Endothelial cell of umbilical vein (primary cell): Measurements from ENCODE around the gene HSD17B14. TPM values are rescaled to one million over a fixed set of nuclear protein-coding genes. Genes with fewer than 3 reads are reported as not detected.

ENCODE experiments used
- BruUV-seq: library from RNA; stranded (reverse); fragments of 400-500 nt; replicated peaks from 2 replicates; lab custom pipeline; 2021; lab: Mats Ljungman, UMichigan
- CTCF ChIA-PET: fragments of 300-600, 350-600 bp; sonication (Branson Sonifier 250); formaldehyde crosslinking; loops from one replicate; lab custom pipeline; 2021; ENCODE audit warnings: antibody characterized with exemption, inconsistent platforms; lab: Charles Lee
- POLR2A ChIA-PET: fragments of 300-600, 350-600 bp; sonication (Branson Sonifier 250); formaldehyde crosslinking; loops from one replicate; lab custom pipeline; 2021; ENCODE audit warnings: antibody characterized with exemption, inconsistent platforms; lab: Charles Lee
- DNase-seq: peaks from one replicate; pipeline ENCODE4 v3.0.0-alpha.2; 2011; ENCODE audit warnings: low read depth, low spot score
- FAIRE-seq: peaks from 2 replicates; lab custom pipeline; 2011; peaks lifted over from hg19 to GRCh38; lab: Jason Lieb, UNC
- H2AFZ ChIP-seq: 2 replicates; pipeline ENCODE4 v1.6.0; 2012; ENCODE audit warnings: low read depth, low read length, control low read depth, inconsistent platforms
- H3K27ac ChIP-seq: 2 replicates; pipeline ENCODE4 v1.5.1; 2011; ENCODE audit warnings: low read depth, mild to moderate bottlenecking, control low read depth, low read length, moderate library complexity; ENCODE audit not compliant: insufficient read depth
- H3K27me3 ChIP-seq, 2 experiments: 2 replicates each; pipeline versions ENCODE4 v1.6.0 to v1.6.1; 2011; ENCODE audit warnings: low read length in 2 of 2, mixed read lengths in 1 of 2; ENCODE audit not compliant: control insufficient read depth in 2 of 2, insufficient read depth in 2 of 2
- H3K36me3 ChIP-seq, 2 experiments: 2 replicates in 1 of 2; 3 replicates in 1 of 2; pipeline ENCODE4 v1.5.1; 2011; ENCODE audit warnings: low read length in 2 of 2, mild to moderate bottlenecking in 1 of 2, moderate library complexity in 1 of 2; ENCODE audit not compliant: control insufficient read depth in 2 of 2, insufficient read depth in 2 of 2; ENCODE audit errors: extremely low read depth in 1 of 2
- H3K4me1 ChIP-seq: 3 replicates; pipeline ENCODE4 v1.5.1; 2011; ENCODE audit warnings: mild to moderate bottlenecking, low read length; ENCODE audit not compliant: control insufficient read depth, insufficient read depth; ENCODE audit errors: extremely low read depth
- H3K4me2 ChIP-seq: 2 replicates; pipeline ENCODE4 v1.6.1; 2011; ENCODE audit warnings: low read length, control low read depth, mixed read lengths; ENCODE audit not compliant: insufficient read depth
- H3K4me3 ChIP-seq, 3 experiments: fragments of 200-600 bp in 1 of 3; sonication (generic), shearing (Covaris generic) in 1 of 3; replicated peaks in 1 of 3; 2 replicates each; pipeline ENCODE4 v1.5.1; 2011 to 2016; ENCODE audit warnings: control low read depth in 3 of 3, low read length in 3 of 3, mild to moderate bottlenecking in 2 of 3, inconsistent platforms in 1 of 3, low read depth in 1 of 3, moderate library complexity in 1 of 3; ENCODE audit not compliant: insufficient read depth in 1 of 3
- H3K79me2 ChIP-seq: 2 replicates; pipeline ENCODE4 v1.6.0; 2012; ENCODE audit warnings: low read length, inconsistent platforms; ENCODE audit not compliant: control insufficient read depth, insufficient read depth
- H3K9ac ChIP-seq: replicated peaks from 2 replicates; pipeline ENCODE3; 2011; ENCODE audit warnings: low read length, control low read depth; ENCODE audit not compliant: insufficient read depth; ENCODE audit errors: extremely low read depth
- H3K9me1 ChIP-seq: replicated peaks from 3 replicates; pipeline ENCODE4 v1.6.0; 2011; ENCODE audit warnings: mild to moderate bottlenecking, low read length; ENCODE audit not compliant: control insufficient read depth, insufficient read depth; ENCODE audit errors: extremely low read depth
- H3K9me3 ChIP-seq: replicated peaks from 2 replicates; pipeline ENCODE4 v1.5.1; 2012; ENCODE audit warnings: low read length, inconsistent platforms; ENCODE audit not compliant: control insufficient read depth, insufficient read depth
- H4K20me1 ChIP-seq: replicated peaks from 2 replicates; pipeline ENCODE3; 2011; ENCODE audit warnings: mild to moderate bottlenecking, low read length; ENCODE audit not compliant: control insufficient read depth, insufficient read depth; ENCODE audit errors: extremely low read depth
- EZH2 ChIP-seq: IDR thresholded peaks from 2 replicates; pipeline ENCODE4 v1.6.1; 2012; ENCODE audit warnings: borderline replicate concordance, low read depth, mild to moderate bottlenecking, moderate library complexity, low read length, inconsistent platforms; ENCODE audit not compliant: severe bottlenecking
- FOS ChIP-seq: IDR thresholded peaks from 2 replicates; pipeline ENCODE4 v1.6.1; 2011; ENCODE audit warnings: mild to moderate bottlenecking, low read length, moderate library complexity, borderline replicate concordance; ENCODE audit not compliant: insufficient read depth
- GATA2 ChIP-seq: IDR thresholded peaks from 2 replicates; pipeline ENCODE4 v1.7.0; 2011; ENCODE audit warnings: low read depth, mild to moderate bottlenecking, moderate library complexity, mixed read lengths, low read length; ENCODE audit not compliant: insufficient read length, insufficient read depth
- JUN ChIP-seq: IDR thresholded peaks from 2 replicates; pipeline ENCODE4 v1.6.1; 2011; ENCODE audit warnings: borderline replicate concordance, low read depth; ENCODE audit not compliant: insufficient read length, insufficient read depth
- MYC ChIP-seq: IDR thresholded peaks from one replicate; pipeline ENCODE4 v1.6.1; 2011; ENCODE audit warnings: mild to moderate bottlenecking, low read depth, low read length
- POLR2A ChIP-seq: IDR thresholded peaks from 2 replicates; pipeline ENCODE4 v1.6.1; 2012; ENCODE audit warnings: low read depth, mild to moderate bottlenecking, control low read depth, low read length
- POLR2AphosphoS5 ChIP-seq: IDR thresholded peaks from 2 replicates; pipeline ENCODE4 v1.6.1; 2012; ENCODE audit warnings: low read depth, mild to moderate bottlenecking, control low read depth, low read length, moderate library complexity; ENCODE audit not compliant: insufficient read depth
- dilution Hi-C: fragments of 300-500 bp; cut with MboI; formaldehyde crosslinking; loops from one replicate; pipeline ENCODE4 v1.15.0; 2019; ENCODE audit warnings: low sequenced_read_pairs; ENCODE audit not compliant: extremely low pct_ligation_motif_present
- intact Hi-C: fragments of 100-400 bp; cut with micrococcal nuclease; formaldehyde crosslinking; loops from one replicate; pipeline ENCODE4 v1.10.0; 2022
- polyA plus RNA-seq, 4 experiments: library from polyadenylated mRNA; depleted of rRNA in 3 of 4; stranded (reverse) in 3 of 4; unstranded in 1 of 4; fragments of >200 nt; gene quantifications; 2 replicates each; pipeline versions ENCODE4 v1.2.1 to v1.2.3, GENCODE V29; 2011 to 2012; ENCODE audit warnings: missing spikeins in 1 of 4
- total RNA-seq: library from RNA; stranded (reverse); gene quantifications from 2 replicates; pipeline ENCODE4 v1.2.3, GENCODE V29; 2021
- TF ChIP-seq, protein P1 (sequence below): IDR thresholded peaks from 2 replicates; pipeline ENCODE4 v1.6.1; 2011; ENCODE audit not compliant: insufficient read depth, insufficient read length
- TF ChIP-seq, protein P2 (sequence below), 2 donors: IDR thresholded peaks; 1 replicate in 1 of 2; 2 replicates in 1 of 2; pipeline ENCODE4 v1.5.1; 2011; ENCODE audit warnings: low read length in 2 of 2, mild to moderate bottlenecking in 2 of 2, moderate library complexity in 2 of 2, control low read depth in 1 of 2, inconsistent platforms in 1 of 2, low read depth in 1 of 2; ENCODE audit not compliant: insufficient read depth in 1 of 2; ENCODE audit errors: extremely low read depth in 1 of 2

The HSD17B14 gene
- total and polyA plus RNA-seq, 2 donors (not counting 3 experiments of a cell fraction or from before 2014, with no cell fraction given): 20.9 to 46.3 TPM

DNA sequence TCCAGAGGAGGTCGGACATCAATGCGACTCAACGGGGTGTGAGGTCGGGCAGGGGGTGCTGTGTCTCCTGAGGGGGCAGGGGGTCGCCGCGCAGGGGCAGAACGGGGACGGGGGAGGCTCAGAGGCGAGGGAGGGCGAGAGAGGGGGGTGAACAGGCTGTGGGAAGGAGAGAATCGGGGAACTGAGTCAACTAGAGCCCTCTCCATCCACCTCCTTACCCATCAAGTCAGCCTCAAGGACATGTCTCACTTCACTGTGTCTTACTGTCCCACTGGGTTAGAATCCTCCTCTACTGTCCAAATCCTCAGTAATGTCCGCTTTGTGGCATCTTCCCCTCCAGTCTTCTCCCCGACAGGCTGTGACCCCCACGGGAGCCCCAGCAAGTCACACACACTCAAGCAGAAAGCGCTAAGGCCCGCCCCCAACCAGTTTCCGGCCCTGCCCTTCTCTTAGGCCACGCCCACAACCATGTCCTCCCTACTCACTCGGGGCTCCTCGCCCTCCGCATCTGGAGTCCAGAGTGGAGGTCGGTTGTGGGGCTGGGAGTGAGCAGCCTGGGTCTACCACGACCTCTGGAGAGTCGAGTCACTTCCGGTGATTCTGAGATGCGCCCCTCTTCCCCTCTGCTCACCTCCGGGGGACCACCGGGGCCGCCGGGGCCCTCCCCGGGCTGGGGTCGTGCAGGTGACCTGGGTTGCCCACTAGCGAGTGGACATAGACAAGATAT is 22.9 kb upstream of the HSD17B14 start:
- no TSS peak for BruUV-seq
- Histone ChIP-seq H3K27ac (no peak overlapping the region), H4K20me1 (no peaks in the 10 kb centered on the region), H3K4me2 (no peak overlapping the region), H3K9ac (no peak overlapping the region), H2AFZ (no peak overlapping the region), H3K27me3 (no peaks in the 10 kb centered on the region), H3K79me2 (no peaks in the 10 kb centered on the region), H3K36me3 (no peaks in the 10 kb centered on the region), H3K4me3 (no peak overlapping the region), H3K4me1 (no peaks in the 10 kb centered on the region), H3K9me3 (no peaks in the 10 kb centered on the region), H3K9me1 (no peaks in the 10 kb centered on the region)
- FAIRE-seq: no peak
- TF ChIP-seq POLR2A (no peak), GATA2 (no peak), FOS (no peak), EZH2 (no peak), JUN (no peak), MYC (no peak), POLR2AphosphoS5 (no peak)
- TF ChIP-seq, protein P1, sequence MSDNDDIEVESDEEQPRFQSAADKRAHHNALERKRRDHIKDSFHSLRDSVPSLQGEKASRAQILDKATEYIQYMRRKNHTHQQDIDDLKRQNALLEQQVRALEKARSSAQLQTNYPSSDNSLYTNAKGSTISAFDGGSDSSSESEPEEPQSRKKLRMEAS: no peak
- TF ChIP-seq, protein P2, sequence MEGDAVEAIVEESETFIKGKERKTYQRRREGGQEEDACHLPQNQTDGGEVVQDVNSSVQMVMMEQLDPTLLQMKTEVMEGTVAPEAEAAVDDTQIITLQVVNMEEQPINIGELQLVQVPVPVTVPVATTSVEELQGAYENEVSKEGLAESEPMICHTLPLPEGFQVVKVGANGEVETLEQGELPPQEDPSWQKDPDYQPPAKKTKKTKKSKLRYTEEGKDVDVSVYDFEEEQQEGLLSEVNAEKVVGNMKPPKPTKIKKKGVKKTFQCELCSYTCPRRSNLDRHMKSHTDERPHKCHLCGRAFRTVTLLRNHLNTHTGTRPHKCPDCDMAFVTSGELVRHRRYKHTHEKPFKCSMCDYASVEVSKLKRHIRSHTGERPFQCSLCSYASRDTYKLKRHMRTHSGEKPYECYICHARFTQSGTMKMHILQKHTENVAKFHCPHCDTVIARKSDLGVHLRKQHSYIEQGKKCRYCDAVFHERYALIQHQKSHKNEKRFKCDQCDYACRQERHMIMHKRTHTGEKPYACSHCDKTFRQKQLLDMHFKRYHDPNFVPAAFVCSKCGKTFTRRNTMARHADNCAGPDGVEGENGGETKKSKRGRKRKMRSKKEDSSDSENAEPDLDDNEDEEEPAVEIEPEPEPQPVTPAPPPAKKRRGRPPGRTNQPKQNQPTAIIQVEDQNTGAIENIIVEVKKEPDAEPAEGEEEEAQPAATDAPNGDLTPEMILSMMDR (IDR thresholded peaks at IDR 0.05; ENCODE audit: extremely low read depth in 1 of 2, insufficient read depth in 1 of 2, low read depth in 1 of 2, low read length in 2 of 2): no peak
- intact Hi-C loops (no loop called here), dilution Hi-C loops (no loop called here)
- CTCF ChIA-PET: no interaction called here
- POLR2A ChIA-PET: interaction anchor here (1.1 kb wide), 1 partner anchor 13 kb away, joined by 4 read pairs; the partner anchor contains the start of gene PPP1R15A
- DNase-seq: no peak
